GM23338 (cell line): ENCODE measurements around the gene EVI5L.

Source experiments
- CREB1 ChIP-seq: fragments of 250-450 bp; sonication (Bioruptor Pico); IDR thresholded peaks from 2 replicates; pipeline ENCODE4 v1.5.0; 2020; ENCODE audit warnings: low read depth, mild to moderate bottlenecking, moderate library complexity
- CTCF ChIP-seq, 2 experiments: fragments of 200-600 bp in 1 of 2; sonication (generic) in 1 of 2; conservative IDR thresholded peaks; 2 replicates each; pipeline versions ENCODE4 v1.5.1 to v1.6.1; 2016 to 2017; ENCODE audit warnings: antibody characterized with exemption in 2 of 2, low read depth in 2 of 2, mild to moderate bottlenecking in 2 of 2, moderate library complexity in 1 of 2
- EZH2 ChIP-seq: fragments of 200-600 bp; sonication (generic); IDR thresholded peaks from one replicate; pipeline ENCODE4 v1.8.0; 2017; ENCODE audit warnings: antibody characterized with exemption, mild to moderate bottlenecking, low read depth; ENCODE audit not compliant: unreplicated experiment
- EZH2phosphoT487 ChIP-seq: fragments of 200-600 bp; sonication (generic); IDR thresholded peaks from one replicate; pipeline ENCODE4 v1.8.1; 2018; ENCODE audit warnings: antibody characterized with exemption; ENCODE audit not compliant: unreplicated experiment
- JUNB ChIP-seq: IDR thresholded peaks from one replicate; pipeline ENCODE4 v1.6.1; 2016; ENCODE audit warnings: antibody characterized with exemption; ENCODE audit not compliant: unreplicated experiment
- NANOG ChIP-seq: IDR thresholded peaks from 2 replicates; pipeline ENCODE4 v1.6.1; 2016; ENCODE audit warnings: antibody characterized with exemption, borderline replicate concordance
- POLR2AphosphoS5 ChIP-seq: IDR thresholded peaks from 2 replicates; pipeline ENCODE4 v1.6.1; 2016; ENCODE audit warnings: antibody characterized with exemption, low read depth
- REST ChIP-seq: IDR thresholded peaks from one replicate; pipeline ENCODE4 v1.6.1; 2018; ENCODE audit warnings: antibody characterized with exemption; ENCODE audit not compliant: unreplicated experiment

- TF ChIP-seq EZH2 (no peak), CTCF (conservative IDR thresholded peaks at IDR 0.05; ENCODE audit: low read depth in 2 of 2) (no peak), JUNB (no peak), EZH2phosphoT487 (no peak), CREB1 (CRISPR knock-in tag) (no peak), POLR2AphosphoS5 (no peak), NANOG (no peak), REST (no peak)
These were observed 70.9 kb downstream of the EVI5L start for GRCh38 chr19:7900931-7901330.
